ENCODE data around the gene GPS2.

GPS2 gene

GRCh38 chr17:7295230-7296180 is 19.7 kb downstream of the GPS2 start:
- H3K27ac ChIP-seq (ENCODE audit: low read length) = no peak overlapping the region
- H3K36me3 ChIP-seq (ENCODE audit: control insufficient read depth in 1 of 2, insufficient read depth in 2 of 2, low read length in 2 of 2) = no peaks in the 10 kb centered on the region
- H3K27me3 ChIP-seq (ENCODE audit: low read depth, low read length) = peaks cover 6% of the 10 kb centered on the region
- H3K4me1 ChIP-seq (ENCODE audit: control insufficient read depth in 1 of 2, insufficient read depth in 2 of 2, low read length in 2 of 2) = peaks cover 4 to 49% of the 10 kb centered on the region in 2 donors
- peak overlapping the region in 1 of 2 donors; percentile 49 for H3K4me3 ChIP-seq (ENCODE audit: low read depth in 1 of 2, low read length in 2 of 2)
- H3K9me3 ChIP-seq (ENCODE audit: control insufficient read depth in 1 of 2, low read length in 2 of 2) = no peaks in the 10 kb centered on the region

GRCh38 chr17:7294614-7295153 is 20.5 kb downstream of the GPS2 start, which contains the start of gene YBX2:
TSS of gene YBX2 (minus strand) at chr17:7294639. CDS start at chr17:7294500, 139 bp downstream.
- no peak within 1 kb of the TSS for H3K27ac ChIP-seq (ENCODE audit: low read length)
- H3K36me3 ChIP-seq (ENCODE audit: control insufficient read depth in 1 of 2, insufficient read depth in 2 of 2, low read length in 2 of 2) = no peaks in the 10 kb centered on the region
- H3K9me3 ChIP-seq (ENCODE audit: control insufficient read depth in 1 of 2, low read length in 2 of 2) = no peaks in the 10 kb centered on the region
- peaks cover 4 to 49% of the 10 kb centered on the region in 2 donors for H3K4me1 ChIP-seq (ENCODE audit: control insufficient read depth in 1 of 2, insufficient read depth in 2 of 2, low read length in 2 of 2)
- peak within 1 kb of the TSS in 1 of 2 donors; percentile 49 for H3K4me3 ChIP-seq (ENCODE audit: low read depth in 1 of 2, low read length in 2 of 2)
- H3K27me3 ChIP-seq (ENCODE audit: low read depth, low read length) = peaks cover 6% of the 10 kb centered on the region

- Histone ChIP-seq H3K36me3 (ENCODE audit: control insufficient read depth in 1 of 2, insufficient read depth in 2 of 2, low read length in 2 of 2) (no peaks in the 10 kb centered on the region), H3K9me3 (ENCODE audit: control insufficient read depth in 1 of 2, low read length in 2 of 2) (no peaks in the 10 kb centered on the region), H3K4me3 (ENCODE audit: low read depth in 1 of 2, low read length in 2 of 2) (peak overlapping the region in 1 of 2 donors; percentile 49), H3K27me3 (ENCODE audit: low read depth, low read length) (peaks cover 6% of the 10 kb centered on the region), H3K27ac (ENCODE audit: low read length) (no peak overlapping the region), H3K4me1 (ENCODE audit: control insufficient read depth in 1 of 2, insufficient read depth in 2 of 2, low read length in 2 of 2) (peaks cover 4 to 49% of the 10 kb centered on the region in 2 donors)
These were observed 21.1 kb downstream of the GPS2 start for GRCh38 chr17:7293816-7294613.

GRCh38 chr17:7293159-7293558 is 22.0 kb downstream of the GPS2 start:
- Histone ChIP-seq H3K27me3 (ENCODE audit: low read depth, low read length) (peaks cover 6% of the 10 kb centered on the region), H3K9me3 (ENCODE audit: control insufficient read depth in 1 of 2, low read length in 2 of 2) (no peaks in the 10 kb centered on the region), H3K36me3 (ENCODE audit: control insufficient read depth in 1 of 2, insufficient read depth in 2 of 2, low read length in 2 of 2) (no peaks in the 10 kb centered on the region), H3K4me1 (ENCODE audit: control insufficient read depth in 1 of 2, insufficient read depth in 2 of 2, low read length in 2 of 2) (peaks cover 4 to 49% of the 10 kb centered on the region in 2 donors), H3K27ac (ENCODE audit: low read length) (no peak overlapping the region), H3K4me3 (ENCODE audit: low read depth in 1 of 2, low read length in 2 of 2) (no peak overlapping the region)

- Histone ChIP-seq H3K4me3 (ENCODE audit: low read depth in 1 of 2, low read length in 2 of 2) (no peak overlapping the region), H3K36me3 (ENCODE audit: control insufficient read depth in 1 of 2, insufficient read depth in 2 of 2, low read length in 2 of 2) (no peaks in the 10 kb centered on the region), H3K9me3 (ENCODE audit: control insufficient read depth in 1 of 2, low read length in 2 of 2) (no peaks in the 10 kb centered on the region), H3K4me1 (ENCODE audit: control insufficient read depth in 1 of 2, insufficient read depth in 2 of 2, low read length in 2 of 2) (peaks cover 4 to 49% of the 10 kb centered on the region in 2 donors), H3K27me3 (ENCODE audit: low read depth, low read length) (peaks cover 6% of the 10 kb centered on the region), H3K27ac (ENCODE audit: low read length) (no peak overlapping the region)
These were observed 22.4 kb downstream of the GPS2 start for GRCh38 chr17:7292729-7293128.

GRCh38 chr17:7292194-7292593 is 23.0 kb downstream of the GPS2 start:
- H3K27ac ChIP-seq (ENCODE audit: low read length) = no peak overlapping the region
- H3K27me3 ChIP-seq (ENCODE audit: low read depth, low read length) = peaks cover 6% of the 10 kb centered on the region
- no peaks in the 10 kb centered on the region for H3K9me3 ChIP-seq (ENCODE audit: control insufficient read depth in 1 of 2, low read length in 2 of 2)

GRCh38 chr17:7290685-7291084 is 24.5 kb downstream of the GPS2 start:
- no peak overlapping the region for H3K4me3 ChIP-seq (ENCODE audit: low read depth in 1 of 2, low read length in 2 of 2)
- H3K27ac ChIP-seq (ENCODE audit: low read length) = no peak overlapping the region
- H3K36me3 ChIP-seq (ENCODE audit: control insufficient read depth in 1 of 2, insufficient read depth in 2 of 2, low read length in 2 of 2) = peaks cover 0 to 10% of the 10 kb centered on the region in 2 donors
- H3K4me1 ChIP-seq (ENCODE audit: control insufficient read depth in 1 of 2, insufficient read depth in 2 of 2, low read length in 2 of 2) = peaks cover 4 to 38% of the 10 kb centered on the region in 2 donors
- no peaks in the 10 kb centered on the region for H3K9me3 ChIP-seq (ENCODE audit: control insufficient read depth in 1 of 2, low read length in 2 of 2)
- peaks cover 6% of the 10 kb centered on the region for H3K27me3 ChIP-seq (ENCODE audit: low read depth, low read length)

More at GRCh38 chr17:7292194-7292593, 23.0 kb downstream of the GPS2 start:
- Histone ChIP-seq H3K4me1 (ENCODE audit: control insufficient read depth in 1 of 2, insufficient read depth in 2 of 2, low read length in 2 of 2) (peaks cover 4 to 49% of the 10 kb centered on the region in 2 donors), H3K4me3 (ENCODE audit: low read depth in 1 of 2, low read length in 2 of 2) (no peak overlapping the region), H3K36me3 (ENCODE audit: control insufficient read depth in 1 of 2, insufficient read depth in 2 of 2, low read length in 2 of 2) (peaks cover 0 to 3% of the 10 kb centered on the region in 2 donors)

GRCh38 chr17:7290166-7290565 is 25.0 kb downstream of the GPS2 start:
- H3K9me3 ChIP-seq (ENCODE audit: control insufficient read depth in 1 of 2, low read length in 2 of 2) = no peaks in the 10 kb centered on the region
- H3K4me3 ChIP-seq (ENCODE audit: low read depth in 1 of 2, low read length in 2 of 2) = no peak overlapping the region
- H3K36me3 ChIP-seq (ENCODE audit: control insufficient read depth in 1 of 2, insufficient read depth in 2 of 2, low read length in 2 of 2) = peaks cover 0 to 14% of the 10 kb centered on the region in 2 donors
- peaks cover 6% of the 10 kb centered on the region for H3K27me3 ChIP-seq (ENCODE audit: low read depth, low read length)
- peaks cover 4 to 36% of the 10 kb centered on the region in 2 donors for H3K4me1 ChIP-seq (ENCODE audit: control insufficient read depth in 1 of 2, insufficient read depth in 2 of 2, low read length in 2 of 2)
- H3K27ac ChIP-seq (ENCODE audit: low read length) = no peak overlapping the region

- Histone ChIP-seq H3K4me3 (ENCODE audit: low read depth in 1 of 2, low read length in 2 of 2) (no peak overlapping the region), H3K36me3 (ENCODE audit: control insufficient read depth in 1 of 2, insufficient read depth in 2 of 2, low read length in 2 of 2) (peaks cover 0 to 21% of the 10 kb centered on the region in 2 donors), H3K9me3 (ENCODE audit: control insufficient read depth in 1 of 2, low read length in 2 of 2) (no peaks in the 10 kb centered on the region), H3K4me1 (ENCODE audit: control insufficient read depth in 1 of 2, insufficient read depth in 2 of 2, low read length in 2 of 2) (peaks cover 4 to 35% of the 10 kb centered on the region in 2 donors), H3K27ac (ENCODE audit: low read length) (no peak overlapping the region), H3K27me3 (ENCODE audit: low read depth, low read length) (peaks cover 6% of the 10 kb centered on the region)
These were observed 25.7 kb downstream of the GPS2 start for GRCh38 chr17:7289256-7290032.

- Histone ChIP-seq H3K27ac (ENCODE audit: low read length) (no peak overlapping the region), H3K4me3 (ENCODE audit: low read depth in 1 of 2, low read length in 2 of 2) (no peak overlapping the region), H3K36me3 (ENCODE audit: control insufficient read depth in 1 of 2, insufficient read depth in 2 of 2, low read length in 2 of 2) (peaks cover 3 to 28% of the 10 kb centered on the region in 2 donors), H3K4me1 (ENCODE audit: control insufficient read depth in 1 of 2, insufficient read depth in 2 of 2, low read length in 2 of 2) (peaks cover 0 to 40% of the 10 kb centered on the region in 2 donors), H3K27me3 (ENCODE audit: low read depth, low read length) (no peaks in the 10 kb centered on the region), H3K9me3 (ENCODE audit: control insufficient read depth in 1 of 2, low read length in 2 of 2) (no peaks in the 10 kb centered on the region)
These were observed 29.5 kb downstream of the GPS2 start for GRCh38 chr17:7285679-7286078.

All from muscle layer of duodenum (tissue), 2 donors.